GM23248 (cell line): ENCODE measurements around the gene ORMDL1. TPM values are rescaled to one million over a fixed set of nuclear protein-coding genes. Genes with fewer than 3 reads are reported as not detected.

Experiments
- DNase-seq: peaks from one replicate; pipeline ENCODE4 v3.0.0-alpha.2; 2015
- H2AFZ ChIP-seq: fragments of 200-600 bp; sonication (generic); 2 replicates; pipeline ENCODE4 v1.6.1; 2016; ENCODE audit warnings: antibody characterized with exemption
- H3F3A ChIP-seq: fragments of 200-600 bp; sonication (generic); 2 replicates; pipeline ENCODE4 v1.6.1; 2016; ENCODE audit warnings: mild to moderate bottlenecking, antibody characterized with exemption, mixed run types; ENCODE audit not compliant: insufficient read depth
- H3K27ac ChIP-seq: fragments of 200-600 bp; sonication (generic); 2 replicates; pipeline ENCODE4 v1.5.1; 2016; ENCODE audit warnings: mild to moderate bottlenecking
- H3K27me3 ChIP-seq: fragments of 200-600 bp; sonication (generic); replicated peaks from 2 replicates; pipeline ENCODE4 v1.6.1; 2016; ENCODE audit warnings: mild to moderate bottlenecking; ENCODE audit not compliant: insufficient read depth
- H3K36me3 ChIP-seq: fragments of 200-600 bp; sonication (generic); 2 replicates; pipeline ENCODE4 v1.6.1; 2016; ENCODE audit warnings: low read depth, mild to moderate bottlenecking
- H3K4me1 ChIP-seq: fragments of 200-600 bp; sonication (generic); 2 replicates; pipeline ENCODE4 v1.6.1; 2016; ENCODE audit warnings: mild to moderate bottlenecking; ENCODE audit not compliant: insufficient read depth
- H3K4me2 ChIP-seq: fragments of 200-600 bp; sonication (generic); one replicate; pipeline ENCODE4 v1.6.1; 2016; ENCODE audit warnings: mild to moderate bottlenecking; ENCODE audit not compliant: unreplicated experiment
- H3K4me3 ChIP-seq: fragments of 200-600 bp; sonication (generic); 2 replicates; pipeline ENCODE4 v1.5.1; 2016; ENCODE audit warnings: mild to moderate bottlenecking
- H3K79me2 ChIP-seq: fragments of 200-600 bp; sonication (generic); 2 replicates; pipeline ENCODE4 v1.6.1; 2016; ENCODE audit warnings: mild to moderate bottlenecking; ENCODE audit not compliant: insufficient read depth
- H3K9ac ChIP-seq: fragments of 200-600 bp; sonication (generic); 2 replicates; pipeline ENCODE4 v1.6.1; 2016; ENCODE audit warnings: mild to moderate bottlenecking
- H3K9me2 ChIP-seq: fragments of 200-600 bp; sonication (generic); 2 replicates; pipeline ENCODE4 v1.6.1; 2016; ENCODE audit warnings: mixed run types, mild to moderate bottlenecking, moderate library complexity; ENCODE audit not compliant: insufficient read depth
- H3K9me3 ChIP-seq: fragments of 200-600 bp; sonication (generic); one replicate; pipeline ENCODE4 v1.6.1; 2017; ENCODE audit warnings: low read depth
- H4K20me1 ChIP-seq: fragments of 200-600 bp; sonication (generic); 2 replicates; pipeline ENCODE4 v1.6.0; 2016; ENCODE audit not compliant: insufficient read depth
- EZH2 ChIP-seq: fragments of 200-600 bp; sonication (generic); IDR thresholded peaks from 2 replicates; pipeline ENCODE4 v1.6.1; 2018; ENCODE audit warnings: antibody characterized with exemption, mild to moderate bottlenecking; ENCODE audit not compliant: insufficient read depth, poor library complexity, severe bottlenecking
- EZH2phosphoT487 ChIP-seq: fragments of 200-600 bp; sonication (generic); IDR thresholded peaks from 2 replicates; pipeline ENCODE4 v1.6.1; 2018; ENCODE audit warnings: antibody characterized with exemption, moderate library complexity, mild to moderate bottlenecking, low read depth; ENCODE audit not compliant: insufficient read depth
- in situ Hi-C: fragments of 300-500 bp; cut with MboI; formaldehyde crosslinking; loops from 2 replicates; pipeline ENCODE4 v1.15.0; 2020
- polyA plus RNA-seq: library from polyadenylated mRNA; unstranded; fragments of >200 nt; fragmentation: Nextera tagmentation; extraction: Ambion mirVana; gene quantifications from 2 replicates; pipeline ENCODE4 v1.2.1, GENCODE V29; 2016
- total RNA-seq: library from RNA; depleted of rRNA; stranded (reverse); fragments of >200 nt; shearing (Covaris generic); gene quantifications from 2 replicates; pipeline ENCODE4 v1.2.3, GENCODE V29; 2014; rRNA removed

Gene ORMDL1
- total and polyA plus RNA-seq, 2 experiments from 2014 or later = 71.3 to 150 TPM

- H3K9ac ChIP-seq = no peak overlapping the region
- no peaks in the 10 kb centered on the region for H4K20me1 ChIP-seq
- H3F3A ChIP-seq = peaks cover 9% of the 10 kb centered on the region; the same call in 1 of the 2 replicates
- H3K9me2 ChIP-seq = no peaks in the 10 kb centered on the region
- in situ Hi-C loops = no loop called here
- H3K27ac ChIP-seq = no peak overlapping the region
- DNase-seq = no peak
- H2AFZ ChIP-seq = no peak overlapping the region
- peaks cover 10% of the 10 kb centered on the region for H3K4me1 ChIP-seq
- H3K4me3 ChIP-seq = no peak overlapping the region
- H3K9me3 ChIP-seq = no peaks in the 10 kb centered on the region
- no peaks in the 10 kb centered on the region for H3K79me2 ChIP-seq
- no peaks in the 10 kb centered on the region for H3K36me3 ChIP-seq
- H3K4me2 ChIP-seq = no peak overlapping the region
- TF ChIP-seq EZH2phosphoT487 (no peak), EZH2 (no peak)
- H3K27me3 ChIP-seq = no peaks in the 10 kb centered on the region
Observed at GRCh38 chr2:189723192-189723591, 60.9 kb downstream of the ORMDL1 start.

Other genes starting within 250 kb of the ORMDL1 start
- 0.25 TPM in 1 of 2 replicates, not detected in the other for gene SLC40A1, start 203.6 kb downstream of the ORMDL1 start, total RNA-seq
- 0.15 and 0.28 TPM in 2 replicates for gene SLC40A1, start 203.6 kb downstream of the ORMDL1 start, polyA plus RNA-seq
- gene ASNSD1, start 122.9 kb downstream of the ORMDL1 start, total RNA-seq = 63.4 and 67.7 TPM in 2 replicates
- gene ASNSD1, start 122.9 kb downstream of the ORMDL1 start, polyA plus RNA-seq = 54.4 and 61.7 TPM in 2 replicates
- gene ANKAR, start 109.7 kb downstream of the ORMDL1 start, total RNA-seq = 2.3 and 3.4 TPM in 2 replicates
- gene ANKAR, start 109.7 kb downstream of the ORMDL1 start, polyA plus RNA-seq = 3.1 and 3.8 TPM in 2 replicates
- gene OSGEPL1, start 21.5 kb downstream of the ORMDL1 start, total RNA-seq = 5.3 and 7.5 TPM in 2 replicates
- 5.6 and 6.5 TPM in 2 replicates for gene OSGEPL1, start 21.5 kb downstream of the ORMDL1 start, polyA plus RNA-seq
- gene PMS1, start 111 bp upstream of the ORMDL1 start, total RNA-seq = 18.2 and 18.7 TPM in 2 replicates
- 22.2 and 22.3 TPM in 2 replicates for gene PMS1, start 111 bp upstream of the ORMDL1 start, polyA plus RNA-seq